ENCODE measurements around the gene RASA3. TPM values are rescaled to one million over a fixed set of nuclear protein-coding genes. Genes with fewer than 3 reads are reported as not detected.

The RASA3 gene
- total and polyA plus RNA-seq, 2 of the 4 experiments (the other 2 are of a cell fraction), result 21.0 to 31.4 TPM

DNA sequence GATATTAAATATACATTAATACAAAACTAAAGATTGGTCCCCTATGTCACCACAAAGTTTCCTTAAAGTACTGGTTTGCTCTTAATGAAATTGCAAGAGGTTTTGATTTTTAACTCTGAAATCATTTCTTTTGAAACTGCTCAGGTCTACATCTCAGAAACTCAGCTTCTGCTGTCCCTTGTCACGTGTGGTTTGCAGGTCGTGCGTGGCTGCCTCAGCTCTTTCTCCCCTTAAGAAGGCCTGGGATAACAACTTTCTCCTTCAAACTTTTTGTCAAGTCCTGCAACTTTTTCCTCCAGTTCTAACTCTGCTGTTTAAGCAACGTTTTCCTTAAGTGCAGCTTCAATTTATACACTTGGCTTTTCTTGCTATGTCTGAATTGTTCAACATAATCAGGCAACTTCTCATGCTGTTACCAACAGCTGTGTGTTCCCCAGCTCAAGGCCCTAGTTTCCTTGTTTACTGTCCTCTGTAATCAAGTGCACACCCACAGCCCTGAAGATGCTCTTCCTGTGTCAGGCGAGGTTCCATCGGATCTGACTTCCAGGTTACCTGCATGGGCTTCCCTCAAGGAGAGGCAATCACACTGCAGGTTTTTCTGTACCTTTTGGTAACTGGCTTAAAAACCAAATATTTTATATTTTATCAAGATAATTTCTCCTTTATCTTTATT lies 172.0 kb downstream of the RASA3 start:
- no peak overlapping the region for H2BK15ac ChIP-seq (ENCODE audit: low read depth, low read length)
- WGBS, 2 experiments (ENCODE audit: extremely low coverage in 2 of 2, insufficient read length in 1 of 2), result 82% methylated on average over 4 of the region's 6 CpGs; no CpG with 5 or more reads in 1 of the 2 experiments

More for the DNA sequence above, 172.0 kb downstream of the RASA3 start:
- POLR2A ChIA-PET (ENCODE audit: unreplicated experiment), result no interaction called here
- Histone ChIP-seq H2BK20ac (ENCODE audit: low read depth, low read length) (no peak overlapping the region), H3K14ac (replicated peaks; ENCODE audit: low read depth, low read length) (no peak overlapping the region), H2AK9ac (replicated peaks; ENCODE audit: low read depth, low read length, poor library complexity) (no peak overlapping the region), H3K79me1 (ENCODE audit: low read depth in 1 of 2, low read length in 2 of 2) (peaks cover 0 to 5% of the 10 kb centered on the region in 2 experiments; a peak in 1 of 4 replicates), H3K9ac (ENCODE audit: low read depth, low read length) (no peak overlapping the region), H2BK5ac (ENCODE audit: low read depth, low read length, poor library complexity, severe bottlenecking) (no peak overlapping the region), H3K56ac (ENCODE audit: extremely low read depth, insufficient read depth, low read length) (no peak overlapping the region), H3K4me3 (ENCODE audit: insufficient read depth, low read depth, low read length) (no peak overlapping the region), H3K27me3 (ENCODE audit: control insufficient read depth, insufficient read depth, low read length) (no peaks in the 10 kb centered on the region), H4K20me1 (ENCODE audit: insufficient read depth, low read length) (no peaks in the 10 kb centered on the region), H4K8ac (ENCODE audit: low read depth in 2 of 2, low read length in 2 of 2) (no peak overlapping the region), H3K9me3 (ENCODE audit: control insufficient read depth, insufficient read depth, low read length) (peaks cover 20% of the 10 kb centered on the region), H3K23ac (ENCODE audit: low read depth, low read length) (no peak overlapping the region), H4K91ac (ENCODE audit: insufficient read depth, low read depth, low read length) (no peak overlapping the region), H3K36me3 (ENCODE audit: control insufficient read depth, insufficient read depth, low read length) (peaks cover 26% of the 10 kb centered on the region), H2AK5ac (ENCODE audit: low read depth, low read length) (no peak overlapping the region), H3K4me2 (ENCODE audit: low read depth, low read length) (no peak overlapping the region), H2AFZ (replicated peaks; ENCODE audit: low read length, poor library complexity) (no peak overlapping the region), H3K27ac (ENCODE audit: insufficient read depth, low read length) (no peak overlapping the region), H3K4me1 (ENCODE audit: control insufficient read depth, insufficient read depth, low read length) (no peaks in the 10 kb centered on the region), H3K18ac (ENCODE audit: low read depth, low read length) (no peak overlapping the region), H4K5ac (ENCODE audit: low read depth, low read length) (no peak overlapping the region), H3K9me1 (ENCODE audit: insufficient read depth, low read length) (no peaks in the 10 kb centered on the region), H3K4ac (ENCODE audit: low read depth, low read length) (no peak overlapping the region), H2BK120ac (ENCODE audit: low read depth, low read length) (no peak overlapping the region)
- no peak for TF ChIP-seq MAFK (IDR thresholded peaks at IDR 0.05; ENCODE audit: low read depth, low read length)
- no peak for TF ChIP-seq BHLHE40 (IDR thresholded peaks at IDR 0.05; ENCODE audit: low read depth, low read length)
- TF ChIP-seq SMC3 (IDR thresholded peaks at IDR 0.05; ENCODE audit: low read depth, low read length), result no peak
- TF ChIP-seq RCOR1 (IDR thresholded peaks at IDR 0.05; ENCODE audit: insufficient replicate concordance, low read length), result no peak
- TF ChIP-seq MXI1 (IDR thresholded peaks at IDR 0.05; ENCODE audit: borderline replicate concordance, low read depth, low read length), result no peak
- no peak for TF ChIP-seq RFX5 (IDR thresholded peaks at IDR 0.05; ENCODE audit: low read depth, low read length)
- TF ChIP-seq, protein P1, sequence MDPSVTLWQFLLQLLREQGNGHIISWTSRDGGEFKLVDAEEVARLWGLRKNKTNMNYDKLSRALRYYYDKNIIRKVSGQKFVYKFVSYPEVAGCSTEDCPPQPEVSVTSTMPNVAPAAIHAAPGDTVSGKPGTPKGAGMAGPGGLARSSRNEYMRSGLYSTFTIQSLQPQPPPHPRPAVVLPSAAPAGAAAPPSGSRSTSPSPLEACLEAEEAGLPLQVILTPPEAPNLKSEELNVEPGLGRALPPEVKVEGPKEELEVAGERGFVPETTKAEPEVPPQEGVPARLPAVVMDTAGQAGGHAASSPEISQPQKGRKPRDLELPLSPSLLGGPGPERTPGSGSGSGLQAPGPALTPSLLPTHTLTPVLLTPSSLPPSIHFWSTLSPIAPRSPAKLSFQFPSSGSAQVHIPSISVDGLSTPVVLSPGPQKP (IDR thresholded peaks at IDR 0.05; ENCODE audit: borderline replicate concordance, low read depth, low read length), result no peak
- TF ChIP-seq RAD21 (IDR thresholded peaks at IDR 0.05; ENCODE audit: low read length), result no peak
- TF ChIP-seq MAZ (IDR thresholded peaks at IDR 0.05; ENCODE audit: borderline replicate concordance, low read depth, low read length), result no peak
- TF ChIP-seq, protein P2, sequence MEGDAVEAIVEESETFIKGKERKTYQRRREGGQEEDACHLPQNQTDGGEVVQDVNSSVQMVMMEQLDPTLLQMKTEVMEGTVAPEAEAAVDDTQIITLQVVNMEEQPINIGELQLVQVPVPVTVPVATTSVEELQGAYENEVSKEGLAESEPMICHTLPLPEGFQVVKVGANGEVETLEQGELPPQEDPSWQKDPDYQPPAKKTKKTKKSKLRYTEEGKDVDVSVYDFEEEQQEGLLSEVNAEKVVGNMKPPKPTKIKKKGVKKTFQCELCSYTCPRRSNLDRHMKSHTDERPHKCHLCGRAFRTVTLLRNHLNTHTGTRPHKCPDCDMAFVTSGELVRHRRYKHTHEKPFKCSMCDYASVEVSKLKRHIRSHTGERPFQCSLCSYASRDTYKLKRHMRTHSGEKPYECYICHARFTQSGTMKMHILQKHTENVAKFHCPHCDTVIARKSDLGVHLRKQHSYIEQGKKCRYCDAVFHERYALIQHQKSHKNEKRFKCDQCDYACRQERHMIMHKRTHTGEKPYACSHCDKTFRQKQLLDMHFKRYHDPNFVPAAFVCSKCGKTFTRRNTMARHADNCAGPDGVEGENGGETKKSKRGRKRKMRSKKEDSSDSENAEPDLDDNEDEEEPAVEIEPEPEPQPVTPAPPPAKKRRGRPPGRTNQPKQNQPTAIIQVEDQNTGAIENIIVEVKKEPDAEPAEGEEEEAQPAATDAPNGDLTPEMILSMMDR (conservative IDR thresholded peaks at IDR 0.05; ENCODE audit: low read depth, low read length), result no peak
- TF ChIP-seq FOS (IDR thresholded peaks at IDR 0.05; ENCODE audit: low read depth, low read length), result no peak
- TF ChIP-seq CHD1 (IDR thresholded peaks at IDR 0.05; ENCODE audit: low read depth, low read length), result no peak
- TF ChIP-seq CEBPB (IDR thresholded peaks at IDR 0.05; ENCODE audit: low read depth, low read length), result no peak
- TF ChIP-seq POLR2A (IDR thresholded peaks at IDR 0.05; ENCODE audit: low read depth, low read length), result no peak
- no peak for ATAC-seq (ENCODE audit: low read depth)
- dilution Hi-C loops (cut with HindIII; ENCODE audit: low sequenced_read_pairs, unreplicated experiment), result no loop called here
- DNase-seq, result no peak
- no TSS peak for BruUV-seq (replicated peaks)
- in situ Hi-C loops (cut with MboI; ENCODE audit: low sequenced_read_pairs), result no loop called here
- intact Hi-C loops (cut with micrococcal nuclease), result no loop called here
- CTCF ChIA-PET, result no interaction called here

Measured in IMR-90 (cell line).